C4-2B (cell line): Measurements from ENCODE around the gene GPX5.
"Not testable (repeated sequence)": the region's sequence is repeated elsewhere in the genome, so short reads cannot be mapped to it uniquely, and the experiment has no call there.

Experiments
- H3K27ac ChIP-seq: fragments of 450-650 bp; 2 replicates; pipeline ENCODE4 v1.5.1; 2017
- CTCF ChIP-seq: fragments of 450-650 bp; conservative IDR thresholded peaks from 2 replicates; pipeline ENCODE4 v1.5.1; 2017; ENCODE audit warnings: mild to moderate bottlenecking
- ZFX ChIP-seq: fragments of 450-650 bp; IDR thresholded peaks from 2 replicates; pipeline ENCODE4 v1.6.1; 2017

The GPX5 gene

DNA sequence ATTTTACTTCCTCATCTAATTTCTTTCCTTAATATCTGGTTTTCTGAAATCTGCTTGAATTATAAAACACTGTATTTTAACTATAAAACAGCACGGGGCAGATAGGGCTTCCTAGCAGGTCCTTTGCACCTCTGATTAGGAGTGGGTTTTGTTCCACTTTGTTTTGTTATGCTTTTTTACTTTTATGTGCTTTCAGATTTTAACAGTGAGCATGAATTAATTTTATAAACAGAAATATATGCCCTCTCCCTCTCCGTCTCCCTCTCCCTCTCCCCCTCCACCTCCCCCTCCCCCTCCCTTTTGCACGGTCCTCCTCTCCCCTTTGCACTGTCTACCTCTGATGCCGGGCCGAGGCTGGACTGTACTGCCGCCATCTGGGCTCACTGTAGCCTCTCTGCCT, 24.4 kb upstream of the GPX5 start:
- H3K27ac ChIP-seq, result no peak overlapping the region
- TF ChIP-seq ZFX (no peak), CTCF (no peak)

DNA sequence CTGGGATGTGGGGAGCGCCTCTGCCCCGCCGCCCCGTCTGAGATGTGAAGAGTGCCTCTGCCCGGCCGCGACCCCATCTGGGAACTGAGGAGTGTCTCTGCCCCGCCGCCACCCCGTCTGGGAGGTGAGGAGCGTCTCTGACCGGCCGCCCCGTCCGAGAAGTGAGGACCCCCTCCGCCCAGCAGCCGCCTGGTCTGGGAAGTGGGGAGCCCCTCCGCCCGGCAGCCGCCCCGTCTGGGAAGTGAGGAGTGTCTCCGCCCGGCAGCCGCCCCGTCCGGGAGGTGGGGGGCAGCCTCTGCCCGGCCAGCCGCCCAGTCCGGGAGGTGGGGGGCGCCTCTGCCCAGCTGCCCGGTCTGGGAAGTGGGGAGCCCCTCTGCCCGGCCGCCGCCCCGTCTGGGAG, 23.5 kb upstream of the GPX5 start:
- not testable (repeated sequence) for H3K27ac ChIP-seq

DNA sequence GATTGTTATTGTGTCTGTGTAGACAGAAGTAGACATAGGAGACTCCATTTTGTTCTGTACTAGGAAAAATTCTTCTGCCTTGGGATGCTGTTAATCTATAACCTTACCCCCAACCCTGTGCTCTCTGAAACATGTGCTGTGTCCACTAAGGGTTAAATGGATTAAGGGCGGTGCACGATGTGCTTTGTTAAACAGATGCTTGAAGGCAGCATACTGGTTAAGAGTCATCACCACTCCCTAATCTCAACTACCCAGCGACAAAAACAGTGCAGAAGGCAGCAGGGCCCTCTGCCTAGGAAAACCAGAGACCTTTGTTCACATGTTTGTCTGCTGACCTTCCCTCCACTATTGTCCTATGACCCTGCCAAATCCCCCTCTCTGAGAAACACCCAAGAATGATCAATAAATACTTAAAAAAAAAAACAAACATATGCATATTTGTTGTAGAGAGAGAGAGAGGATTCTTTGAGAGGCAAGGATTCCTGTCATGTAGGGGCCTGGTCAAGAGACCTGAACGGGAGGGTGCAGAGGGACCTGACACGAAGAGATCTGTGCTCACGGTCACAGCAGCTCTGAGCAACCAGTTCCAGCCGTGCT, 22.9 kb upstream of the GPX5 start:
- not testable (repeated sequence) for H3K27ac ChIP-seq

DNA sequence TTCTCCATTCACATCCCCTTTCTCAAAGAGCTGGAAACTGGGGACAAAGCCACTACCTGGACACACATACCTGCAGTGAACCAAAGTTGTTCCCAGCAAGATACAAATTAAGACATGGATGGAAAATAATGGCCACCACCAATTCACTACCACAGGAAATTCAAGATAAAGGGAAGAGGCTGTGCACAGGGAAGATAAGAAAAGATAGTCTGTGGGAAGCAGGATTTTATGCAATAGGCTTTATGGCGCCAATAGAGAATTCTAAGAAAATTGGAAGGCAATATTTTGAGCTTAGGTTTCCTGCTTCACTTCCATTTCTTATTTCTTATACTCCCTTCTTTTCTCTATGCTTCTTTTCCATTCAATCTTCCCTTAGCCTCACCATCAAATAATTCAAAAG, 19.9 kb upstream of the GPX5 start:
- TF ChIP-seq ZFX (no peak), CTCF (no peak)
- H3K27ac ChIP-seq, result no peak overlapping the region

DNA sequence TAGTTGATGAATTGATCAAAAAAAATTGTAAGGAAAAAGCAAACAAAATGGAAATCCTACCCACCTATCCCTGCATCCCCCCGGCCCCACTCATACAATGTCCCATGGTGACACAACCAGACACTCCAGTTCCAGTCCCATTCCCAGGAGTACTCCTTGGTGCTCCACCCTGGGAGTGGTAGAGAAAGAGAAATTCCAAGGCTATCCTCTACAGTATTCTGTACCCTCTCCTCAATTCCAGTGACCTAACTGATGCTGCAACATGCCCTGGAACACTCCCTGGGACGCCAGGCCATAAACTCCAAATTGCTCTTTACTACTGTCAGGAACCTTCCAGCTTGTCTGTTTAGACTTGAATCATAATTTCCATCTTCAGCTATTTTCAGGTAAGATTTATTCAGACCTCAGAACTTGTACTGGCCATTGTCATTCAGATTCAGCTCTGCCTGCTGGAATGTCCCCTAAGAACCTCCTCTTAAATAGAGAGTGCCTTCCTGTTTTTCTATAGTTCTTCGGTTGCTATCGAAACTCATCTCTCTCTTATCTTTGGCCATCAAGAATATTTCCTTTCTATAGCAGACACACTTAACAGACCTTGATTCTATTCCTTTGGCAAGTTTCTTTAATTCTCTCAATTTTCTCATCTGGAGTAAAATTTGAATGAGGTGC, 18.7 kb upstream of the GPX5 start:
- no peak for TF ChIP-seq ZFX
- TF ChIP-seq CTCF, result no peak
- no peak overlapping the region for H3K27ac ChIP-seq

GRCh38 chr6:28511628-28512300, 13.9 kb upstream of the GPX5 start:
- TF ChIP-seq ZFX (no peak), CTCF (no peak)
- no peak overlapping the region for H3K27ac ChIP-seq

DNA sequence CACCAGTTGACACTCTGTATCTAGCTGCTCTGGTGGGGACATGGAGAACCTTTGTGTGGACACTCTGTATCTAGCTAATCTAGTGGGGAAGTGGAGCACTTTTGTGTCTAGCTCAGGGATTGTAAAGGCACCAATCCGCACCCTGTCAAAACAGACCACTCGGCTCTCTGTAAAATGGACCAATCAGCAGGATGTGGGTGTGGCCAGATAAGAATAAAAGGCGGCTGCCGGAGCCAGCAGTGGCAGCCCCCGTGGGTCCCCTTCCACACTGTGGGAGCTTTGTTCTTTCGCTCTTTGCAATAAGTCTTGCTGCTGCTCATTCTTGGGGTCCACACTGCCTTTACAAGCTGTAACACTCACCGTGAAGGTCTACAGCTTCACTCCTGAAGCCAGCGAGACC, 13.3 kb upstream of the GPX5 start:
- not testable (repeated sequence) for H3K27ac ChIP-seq

DNA sequence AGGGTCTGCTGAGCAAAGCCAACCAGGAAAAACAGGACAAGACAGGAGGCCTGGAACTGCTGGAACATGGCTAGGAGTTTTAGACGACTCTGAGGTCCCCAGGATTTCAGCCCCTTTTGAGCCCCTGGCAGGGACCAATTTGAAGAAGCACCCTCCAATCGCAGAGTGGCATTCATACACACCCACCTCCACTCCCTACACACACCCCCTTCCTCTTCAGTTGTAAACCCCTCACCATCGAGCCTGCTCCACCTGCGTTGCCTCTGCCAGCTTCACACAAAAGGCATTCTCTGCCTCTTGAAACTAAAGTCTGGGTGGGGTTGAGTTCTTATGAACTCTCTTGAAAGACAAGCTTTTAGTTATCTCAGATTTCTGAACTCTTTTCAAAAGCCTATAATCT, 10.0 kb upstream of the GPX5 start, which contains the start of gene GPX6:
TSS of gene GPX6 (minus strand) at position 118 of the 400 bp plus-strand sequence. CDS start at position 68, 50 bp downstream.
- H3K27ac ChIP-seq, result no peak within 1 kb of the TSS
- no peak for TF ChIP-seq ZFX
- TF ChIP-seq CTCF, result no peak

- no peak for TF ChIP-seq ZFX
- TF ChIP-seq CTCF, result no peak
- H3K27ac ChIP-seq, result no peak overlapping the region
Measured at GRCh38 chr6:28517964-28518363, 7.7 kb upstream of the GPX5 start.
